OCI-LY3 (cell line): ENCODE data around the gene VSNL1.

Experiments
- EZH2phosphoT487 ChIP-seq: fragments of 200-600 bp; shearing (Covaris generic); IDR thresholded peaks from 2 replicates; pipeline ENCODE4 v1.6.1; 2018; ENCODE audit warnings: antibody characterized with exemption, mixed run types, low read depth
- TF ChIP-seq, protein P1 (sequence below): fragments of 200-600, 300-600 bp; sonication (generic); IDR thresholded peaks from 2 replicates; pipeline ENCODE4 v1.5.1; 2014; ENCODE audit warnings: antibody characterized with exemption, low read length, low read depth

DNA sequence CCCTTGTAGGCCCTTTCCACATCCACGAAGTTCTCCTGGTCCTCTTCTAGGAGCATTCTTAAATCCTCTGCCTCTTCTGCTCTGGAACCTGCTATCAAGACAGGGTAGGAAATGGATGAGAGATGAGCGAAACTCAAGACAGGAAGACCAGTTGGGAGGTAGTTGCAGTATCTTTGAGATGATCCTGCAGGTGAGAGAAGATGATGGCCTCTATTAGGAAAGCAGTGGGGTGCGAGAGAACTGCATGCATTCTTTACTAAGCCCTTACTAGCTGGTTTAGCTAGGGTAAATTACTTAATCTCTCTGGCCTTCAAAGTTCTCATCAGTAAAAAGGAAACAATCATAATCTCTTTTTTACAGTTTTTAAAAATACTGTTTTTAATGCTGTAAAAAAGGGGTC, 47.0 kb downstream of the VSNL1 start:
- TF ChIP-seq, protein P1, sequence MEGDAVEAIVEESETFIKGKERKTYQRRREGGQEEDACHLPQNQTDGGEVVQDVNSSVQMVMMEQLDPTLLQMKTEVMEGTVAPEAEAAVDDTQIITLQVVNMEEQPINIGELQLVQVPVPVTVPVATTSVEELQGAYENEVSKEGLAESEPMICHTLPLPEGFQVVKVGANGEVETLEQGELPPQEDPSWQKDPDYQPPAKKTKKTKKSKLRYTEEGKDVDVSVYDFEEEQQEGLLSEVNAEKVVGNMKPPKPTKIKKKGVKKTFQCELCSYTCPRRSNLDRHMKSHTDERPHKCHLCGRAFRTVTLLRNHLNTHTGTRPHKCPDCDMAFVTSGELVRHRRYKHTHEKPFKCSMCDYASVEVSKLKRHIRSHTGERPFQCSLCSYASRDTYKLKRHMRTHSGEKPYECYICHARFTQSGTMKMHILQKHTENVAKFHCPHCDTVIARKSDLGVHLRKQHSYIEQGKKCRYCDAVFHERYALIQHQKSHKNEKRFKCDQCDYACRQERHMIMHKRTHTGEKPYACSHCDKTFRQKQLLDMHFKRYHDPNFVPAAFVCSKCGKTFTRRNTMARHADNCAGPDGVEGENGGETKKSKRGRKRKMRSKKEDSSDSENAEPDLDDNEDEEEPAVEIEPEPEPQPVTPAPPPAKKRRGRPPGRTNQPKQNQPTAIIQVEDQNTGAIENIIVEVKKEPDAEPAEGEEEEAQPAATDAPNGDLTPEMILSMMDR: no peak
- no peak for TF ChIP-seq EZH2phosphoT487
